GM23248 (cell line): ENCODE data around the gene MEST.

Source experiments
- EZH2 ChIP-seq: fragments of 200-600 bp; sonication (generic); IDR thresholded peaks from 2 replicates; pipeline ENCODE4 v1.6.1; 2018; ENCODE audit warnings: antibody characterized with exemption, mild to moderate bottlenecking; ENCODE audit not compliant: insufficient read depth, poor library complexity, severe bottlenecking
- EZH2phosphoT487 ChIP-seq: fragments of 200-600 bp; sonication (generic); IDR thresholded peaks from 2 replicates; pipeline ENCODE4 v1.6.1; 2018; ENCODE audit warnings: antibody characterized with exemption, moderate library complexity, mild to moderate bottlenecking, low read depth; ENCODE audit not compliant: insufficient read depth

DNA sequence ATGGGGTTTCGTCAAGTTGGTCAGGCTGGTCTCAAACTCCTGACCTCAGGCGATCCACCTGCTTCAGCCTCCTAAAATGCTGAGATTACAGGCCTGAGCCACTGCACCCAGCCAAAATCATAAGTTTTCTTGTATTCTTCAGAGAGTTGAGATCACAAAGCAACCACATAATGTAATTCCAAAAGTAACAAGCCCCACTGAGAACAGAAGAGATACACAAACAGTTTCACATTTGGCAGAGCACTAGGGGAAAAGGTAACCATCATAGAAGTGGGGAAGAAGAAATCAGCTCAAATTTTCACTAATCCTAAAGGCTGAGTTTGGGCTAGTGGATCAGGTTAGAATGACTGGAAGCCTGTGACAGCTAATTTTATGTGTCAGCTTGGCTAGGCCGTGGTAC lies 45.6 kb upstream of the MEST start:
- TF ChIP-seq EZH2 (no peak), EZH2phosphoT487 (no peak)
